ENCODE results near the gene ZNF496. TPM values are rescaled to one million over a fixed set of nuclear protein-coding genes. Genes with fewer than 3 reads are reported as not detected.
"Not testable (repeated sequence)": the region's sequence is repeated elsewhere in the genome, so short reads cannot be mapped to it uniquely, and the experiment has no call there.

ZNF496 gene
- total RNA-seq, 1 donor from 2014 or later: 32.1 TPM

GRCh38 chr1:247291833-247292561 lies 39.7 kb downstream of the ZNF496 start:
- DNase-seq: no peak

GRCh38 chr1:247291161-247291560 lies 40.5 kb downstream of the ZNF496 start:
- DNase-seq: no peak

- no peak for DNase-seq
These were observed 41.1 kb downstream of the ZNF496 start for GRCh38 chr1:247290576-247290975.

- not testable (repeated sequence) for DNase-seq
These were observed 42.3 kb downstream of the ZNF496 start for GRCh38 chr1:247289274-247289892.

- no peak for DNase-seq
These were observed 43.3 kb downstream of the ZNF496 start for GRCh38 chr1:247288341-247288740.

- no peak for DNase-seq
These were observed 44.2 kb downstream of the ZNF496 start for GRCh38 chr1:247287460-247287859.

- DNase-seq: no peak
These were observed 45.5 kb downstream of the ZNF496 start for GRCh38 chr1:247286134-247286670.

GRCh38 chr1:247281001-247281574 lies 50.6 kb downstream of the ZNF496 start:
- no peak for DNase-seq

GRCh38 chr1:247277191-247277590 lies 54.5 kb downstream of the ZNF496 start:
- no peak for DNase-seq

GRCh38 chr1:247274605-247275256 lies 56.9 kb downstream of the ZNF496 start:
- DNase-seq: peak; percentile 35

- peak; percentile 79 for DNase-seq
These were observed 58.7 kb downstream of the ZNF496 start for GRCh38 chr1:247273013-247273412.

GRCh38 chr1:247270003-247270402 lies 61.7 kb downstream of the ZNF496 start:
- no peak for DNase-seq

- no peak for DNase-seq
These were observed 62.5 kb downstream of the ZNF496 start for GRCh38 chr1:247269133-247269532.

GRCh38 chr1:247268390-247269045 lies 63.1 kb downstream of the ZNF496 start:
- no peak for DNase-seq

- DNase-seq: no peak
These were observed 65.6 kb downstream of the ZNF496 start for GRCh38 chr1:247266053-247266452.

- not testable (repeated sequence) for DNase-seq
These were observed 75.9 kb downstream of the ZNF496 start, which contains the start of gene VN1R5 for GRCh38 chr1:247255772-247256171. VN1R5 (plus strand) TSS chr1:247256072.

GRCh38 chr1:247247568-247247967 lies 84.1 kb downstream of the ZNF496 start:
- no peak for DNase-seq

Small RNA genes within 50 kb of the gene (small RNA-seq; reads per million reads assigned to genes)
- not detected for gene RF00019 (ENCODE audit: low replicate concordance)

Other genes starting within 250 kb of the ZNF496 start
- 5.4 TPM for gene ZNF669, start 227.5 kb downstream of the ZNF496 start, total RNA-seq
- gene ZNF124, start 159.8 kb downstream of the ZNF496 start, total RNA-seq: 63.6 TPM
- gene VN1R5, start 75.8 kb downstream of the ZNF496 start, total RNA-seq: not detected
- 3.8 TPM for gene NLRP3, start 84.3 kb upstream of the ZNF496 start, total RNA-seq
- not detected for gene OR2B11, start 126.2 kb upstream of the ZNF496 start, total RNA-seq
- gene OR2C3, start 204.6 kb upstream of the ZNF496 start, total RNA-seq: not detected
- gene GCSAML, start 217.3 kb upstream of the ZNF496 start, total RNA-seq: 0.72 TPM

Measured in tongue (tissue), 3 donors.